ENCODE measurements around the gene TMEM151A.
A peak's percentile ranks its signal among the peaks of the same experiment; 100 is the strongest.

The TMEM151A gene

GRCh38 chr11:66324664-66325063 lies 33.0 kb downstream of the TMEM151A start:
- no peak for DNase-seq

- DNase-seq: peak; percentile 34
These were observed 33.6 kb downstream of the TMEM151A start for GRCh38 chr11:66325263-66325671.

- no peak for DNase-seq
These were observed 34.8 kb downstream of the TMEM151A start for GRCh38 chr11:66326261-66327111.

GRCh38 chr11:66327171-66328030 lies 35.7 kb downstream of the TMEM151A start:
- no peak for DNase-seq

GRCh38 chr11:66328031-66328301 lies 36.3 kb downstream of the TMEM151A start:
- DNase-seq: no peak

- peak; percentile 53 for DNase-seq
These were observed 36.8 kb downstream of the TMEM151A start for GRCh38 chr11:66328302-66329144.

- no peak for DNase-seq
These were observed 37.5 kb downstream of the TMEM151A start for GRCh38 chr11:66329165-66329673.

GRCh38 chr11:66330931-66331330 lies 39.2 kb downstream of the TMEM151A start:
- DNase-seq: no peak

- DNase-seq: no peak
These were observed 40.1 kb downstream of the TMEM151A start for GRCh38 chr11:66331542-66332370.

GRCh38 chr11:66332371-66333219 lies 40.9 kb downstream of the TMEM151A start:
- no peak for DNase-seq

- no peak for DNase-seq
These were observed 41.7 kb downstream of the TMEM151A start for GRCh38 chr11:66333220-66333877.

- DNase-seq: no peak
These were observed 42.4 kb downstream of the TMEM151A start for GRCh38 chr11:66333896-66334604.

- DNase-seq: no peak
These were observed 43.1 kb downstream of the TMEM151A start for GRCh38 chr11:66334605-66335442.

GRCh38 chr11:66335531-66336233 lies 44.0 kb downstream of the TMEM151A start:
- no peak for DNase-seq

- peak; percentile 64 for DNase-seq
These were observed 44.8 kb downstream of the TMEM151A start, which contains the start of gene RIN1 for GRCh38 chr11:66336234-66337102. TSS of gene RIN1 (minus strand) at chr11:66336434. CDS start at chr11:66336402, 32 bp downstream.

GRCh38 chr11:66337103-66337899 lies 45.6 kb downstream of the TMEM151A start:
- DNase-seq: no peak

Measured in GF-D8 (cell line).